IMR-90 (cell line): ENCODE data around the gene PCBP1. TPM values are rescaled to one million over a fixed set of nuclear protein-coding genes. Genes with fewer than 3 reads are reported as not detected.

Experiments
- ATAC-seq: fragments of 200-7000 bp; cut with Tn5 transposase; 2 replicates; pipeline ENCODE4 v1.9.1; 2020; ENCODE audit warnings: low read depth, mild to moderate bottlenecking, moderate library complexity
- BruUV-seq: library from RNA; stranded (reverse); fragments of 400-500 nt; replicated peaks from 2 replicates; lab custom pipeline; 2021; lab: Mats Ljungman, UMichigan
- CTCF ChIA-PET: fragments of 300-600 bp; formaldehyde crosslinking; extraction: SDS; loops from one replicate; lab custom pipeline; 2021; ENCODE audit warnings: antibody characterized with exemption; lab: Yijun Ruan, JAX
- POLR2A ChIA-PET: fragments of 300-600 bp; sonication (Branson Sonifier 250); formaldehyde crosslinking; loops from one replicate; lab custom pipeline; 2022; ENCODE audit warnings: antibody characterized with exemption; ENCODE audit not compliant: unreplicated experiment; lab: Charles Lee
- DNase-seq: peaks from one replicate; pipeline ENCODE4 v3.0.0; 2013
- H2AFZ ChIP-seq: replicated peaks from 2 replicates; pipeline ENCODE3; 2013; ENCODE audit warnings: low read length, mild to moderate bottlenecking; ENCODE audit not compliant: poor library complexity
- H2AK5ac ChIP-seq: 2 replicates; pipeline ENCODE4 v1.6.1; 2013; ENCODE audit warnings: low read depth, low read length, inconsistent platforms
- H2AK9ac ChIP-seq: replicated peaks from 2 replicates; pipeline ENCODE3; 2013; ENCODE audit warnings: mild to moderate bottlenecking, low read depth, low read length, moderate library complexity; ENCODE audit not compliant: poor library complexity
- H2BK120ac ChIP-seq: 2 replicates; pipeline ENCODE4 v1.6.1; 2013; ENCODE audit warnings: low read depth, low read length, inconsistent platforms
- H2BK15ac ChIP-seq: 3 replicates; pipeline ENCODE4 v1.6.1; 2013; ENCODE audit warnings: low read depth, low read length, inconsistent platforms
- H2BK20ac ChIP-seq: 2 replicates; pipeline ENCODE4 v1.6.1; 2013; ENCODE audit warnings: low read depth, mild to moderate bottlenecking, inconsistent platforms, low read length, moderate library complexity
- H2BK5ac ChIP-seq: 2 replicates; pipeline ENCODE4 v1.6.1; 2013; ENCODE audit warnings: mild to moderate bottlenecking, low read depth, low read length, inconsistent platforms; ENCODE audit not compliant: poor library complexity, severe bottlenecking
- H3K14ac ChIP-seq: replicated peaks from 2 replicates; pipeline ENCODE4 v1.6.1; 2013; ENCODE audit warnings: low read depth, low read length, inconsistent platforms
- H3K18ac ChIP-seq: 2 replicates; pipeline ENCODE4 v1.6.1; 2013; ENCODE audit warnings: low read depth, low read length, control low read depth
- H3K23ac ChIP-seq: 2 replicates; pipeline ENCODE4 v1.6.1; 2013; ENCODE audit warnings: low read depth, low read length, inconsistent platforms
- H3K27ac ChIP-seq: 2 replicates; pipeline ENCODE4 v1.5.1; 2013; ENCODE audit warnings: mild to moderate bottlenecking, control low read depth, low read length; ENCODE audit not compliant: insufficient read depth
- H3K27me3 ChIP-seq: 2 replicates; pipeline ENCODE4 v1.6.1; 2013; ENCODE audit warnings: low read length; ENCODE audit not compliant: control insufficient read depth, insufficient read depth
- H3K36me3 ChIP-seq: 2 replicates; pipeline ENCODE4 v1.6.1; 2013; ENCODE audit warnings: low read length, mixed read lengths; ENCODE audit not compliant: control insufficient read depth, insufficient read depth
- H3K4ac ChIP-seq: 2 replicates; pipeline ENCODE4 v1.6.1; 2013; ENCODE audit warnings: low read depth, low read length, inconsistent platforms
- H3K4me1 ChIP-seq: 2 replicates; pipeline ENCODE4 v1.6.1; 2013; ENCODE audit warnings: low read length, mixed read lengths; ENCODE audit not compliant: control insufficient read depth, insufficient read depth
- H3K4me2 ChIP-seq: 2 replicates; pipeline ENCODE4 v1.6.1; 2013; ENCODE audit warnings: low read depth, mild to moderate bottlenecking, control low read depth, low read length, moderate library complexity
- H3K4me3 ChIP-seq: 2 replicates; pipeline ENCODE4 v1.5.1; 2013; ENCODE audit warnings: low read depth, mild to moderate bottlenecking, control low read depth, low read length, moderate library complexity; ENCODE audit not compliant: insufficient read depth
- H3K56ac ChIP-seq: 2 replicates; pipeline ENCODE4 v1.6.1; 2013; ENCODE audit warnings: low read length, inconsistent platforms; ENCODE audit not compliant: insufficient read depth; ENCODE audit errors: extremely low read depth
- H3K79me1 ChIP-seq, 2 experiments: 2 replicates each; pipeline ENCODE4 v1.6.1; 2013; ENCODE audit warnings: low read length in 2 of 2, inconsistent platforms in 1 of 2, low read depth in 1 of 2
- H3K9ac ChIP-seq: 2 replicates; pipeline ENCODE4 v1.6.1; 2013; ENCODE audit warnings: low read depth, low read length, control low read depth
- H3K9me1 ChIP-seq: 2 replicates; pipeline ENCODE4 v1.6.1; 2013; ENCODE audit warnings: low read length, inconsistent platforms; ENCODE audit not compliant: insufficient read depth
- H3K9me3 ChIP-seq: 2 replicates; pipeline ENCODE4 v1.6.1; 2013; ENCODE audit warnings: low read length; ENCODE audit not compliant: control insufficient read depth, insufficient read depth
- H4K20me1 ChIP-seq: 2 replicates; pipeline ENCODE4 v1.6.1; 2013; ENCODE audit warnings: low read length, inconsistent platforms; ENCODE audit not compliant: insufficient read depth
- H4K5ac ChIP-seq: 2 replicates; pipeline ENCODE4 v1.6.1; 2013; ENCODE audit warnings: mild to moderate bottlenecking, low read depth, low read length, control low read depth
- H4K8ac ChIP-seq, 2 experiments: 2 replicates each; pipeline ENCODE4 v1.6.1; 2013; ENCODE audit warnings: low read depth in 2 of 2, low read length in 2 of 2, control low read depth in 1 of 2, inconsistent platforms in 1 of 2
- H4K91ac ChIP-seq: 2 replicates; pipeline ENCODE4 v1.6.1; 2013; ENCODE audit warnings: low read depth, low read length, inconsistent platforms; ENCODE audit not compliant: insufficient read depth
- CEBPB ChIP-seq: IDR thresholded peaks from 2 replicates; pipeline ENCODE4 v1.6.1; 2012; ENCODE audit warnings: low read depth, low read length, improper control_type of control experiment
- CHD1 ChIP-seq: IDR thresholded peaks from 2 replicates; pipeline ENCODE4 v1.6.1; 2012; ENCODE audit warnings: low read depth, low read length, improper control_type of control experiment
- FOS ChIP-seq: fragments of 150-350 bp; IDR thresholded peaks from 2 replicates; pipeline ENCODE4 v1.6.1; 2016; ENCODE audit warnings: low read depth, low read length
- MAFK ChIP-seq: IDR thresholded peaks from 2 replicates; pipeline ENCODE4 v1.6.1; 2012; ENCODE audit warnings: low read depth, low read length, improper control_type of control experiment
- MXI1 ChIP-seq: IDR thresholded peaks from 2 replicates; pipeline ENCODE4 v1.6.1; 2012; ENCODE audit warnings: low read depth, mild to moderate bottlenecking, low read length, moderate library complexity, borderline replicate concordance
- NFE2L2 ChIP-seq: fragments of 150-350 bp; IDR thresholded peaks from 2 replicates; pipeline ENCODE4 v1.6.1; 2016; ENCODE audit warnings: low read depth, mild to moderate bottlenecking, low read length
- POLR2A ChIP-seq: IDR thresholded peaks from 2 replicates; pipeline ENCODE4 v1.6.1; 2012; ENCODE audit warnings: mild to moderate bottlenecking, low read depth, low read length
- RAD21 ChIP-seq: IDR thresholded peaks from 2 replicates; pipeline ENCODE4 v1.6.1; 2012; ENCODE audit warnings: low read length, improper control_type of control experiment
- RCOR1 ChIP-seq: IDR thresholded peaks from 2 replicates; pipeline ENCODE4 v1.6.1; 2012; ENCODE audit warnings: mild to moderate bottlenecking, low read length, improper control_type of control experiment; ENCODE audit not compliant: insufficient replicate concordance
- RFX5 ChIP-seq: IDR thresholded peaks from 2 replicates; pipeline ENCODE4 v1.8.0; 2012; ENCODE audit warnings: low read depth, mild to moderate bottlenecking, low read length, moderate library complexity
- SMC3 ChIP-seq: fragments of 150-350 bp; IDR thresholded peaks from 2 replicates; pipeline ENCODE4 v1.6.1; 2016; ENCODE audit warnings: low read depth, mild to moderate bottlenecking, antibody characterized with exemption, low read length, moderate library complexity
- WGBS, 2 experiments: methylation state at CpG; one replicate each; pipeline versions ENCODE4 v1.1.5 to v1.1.7; 2013; ENCODE audit warnings: missing lambda C conversion rate in 2 of 2; ENCODE audit not compliant: insufficient read length in 1 of 2; ENCODE audit errors: extremely low coverage in 2 of 2; 5-methylcytosine and 5-hydroxymethylcytosine counted together
- dilution Hi-C: fragments of 300-500 bp; cut with HindIII; formaldehyde crosslinking; loops from one replicate; pipeline ENCODE4 v1.14.3; 2018; ENCODE audit warnings: low sequenced_read_pairs; ENCODE audit not compliant: unreplicated experiment
- in situ Hi-C: fragments of 300-500 bp; cut with MboI; formaldehyde crosslinking; loops from 3 replicates; pipeline ENCODE4 v1.14.3; 2019; ENCODE audit warnings: low sequenced_read_pairs, inconsistent platforms, mixed read lengths
- intact Hi-C: fragments of 100-400 bp; cut with micrococcal nuclease; formaldehyde crosslinking; loops from 2 replicates; pipeline ENCODE4 v1.10.0; 2022
- polyA plus RNA-seq, 3 experiments: library from polyadenylated mRNA; depleted of rRNA; stranded (reverse); fragments of >200 nt; gene quantifications; 2 replicates each; pipeline ENCODE4 v1.2.3, GENCODE V29; 2012; ENCODE audit warnings: low replicate concordance in 1 of 3
- total RNA-seq: library from RNA; depleted of rRNA; stranded (reverse); fragments of >200 nt; gene quantifications from 2 replicates; pipeline ENCODE4 v1.2.3, GENCODE V29; 2012
- TF ChIP-seq, protein P1 (sequence below): fragments of 150-350 bp; IDR thresholded peaks from 2 replicates; pipeline ENCODE4 v1.6.1; 2017; ENCODE audit warnings: mild to moderate bottlenecking, antibody characterized with exemption, low read length, low read depth
- TF ChIP-seq, protein P2 (sequence below): conservative IDR thresholded peaks from 2 replicates; pipeline ENCODE4 v1.5.1; 2012; ENCODE audit warnings: mild to moderate bottlenecking, low read depth, low read length, improper control_type of control experiment

The PCBP1 gene
- total and polyA plus RNA-seq, 2 of the 4 experiments (the other 2 are of a cell fraction): 33.7 to 166 TPM

- Histone ChIP-seq H3K4me1 (peaks cover 1% of the 10 kb centered on the region; the same call in 1 of the 2 replicates), H4K5ac (no peak overlapping the region), H3K9me3 (no peaks in the 10 kb centered on the region), H3K9me1 (peaks cover 13% of the 10 kb centered on the region), H3K14ac (no peak overlapping the region), H3K9ac (no peak overlapping the region), H3K27me3 (no peaks in the 10 kb centered on the region), H3K79me1 (no peaks in the 10 kb centered on the region), H3K27ac (no peak overlapping the region), H3K56ac (no peak overlapping the region), H3K4me2 (no peak overlapping the region), H4K91ac (no peak overlapping the region), H3K36me3 (peaks cover 7% of the 10 kb centered on the region), H2AK9ac (no peak overlapping the region), H2AFZ (no peak overlapping the region), H3K4ac (no peak overlapping the region), H4K8ac (no peak overlapping the region), H3K18ac (no peak overlapping the region), H3K23ac (no peak overlapping the region), H4K20me1 (no peaks in the 10 kb centered on the region), H2AK5ac (no peak overlapping the region), H2BK20ac (no peak overlapping the region), H2BK15ac (no peak overlapping the region), H3K4me3 (no peak overlapping the region), H2BK5ac (no peak overlapping the region), H2BK120ac (no peak overlapping the region)
- no peak for ATAC-seq
- ChIA-PET CTCF (no interaction called here), POLR2A (no interaction called here)
- DNase-seq: no peak
- dilution Hi-C loops (no loop called here), intact Hi-C loops (no loop called here), in situ Hi-C loops (no loop called here)
- 56% methylated on average over 1 of the region's 2 CpGs; no CpG with 5 or more reads in 1 of the 2 experiments for WGBS, 2 experiments
- TF ChIP-seq MAFK (no peak), NFE2L2 (no peak), MXI1 (no peak), RAD21 (no peak), FOS (no peak), CHD1 (no peak), RCOR1 (no peak), RFX5 (no peak), CEBPB (no peak), POLR2A (no peak), SMC3 (no peak)
- TF ChIP-seq, protein P1, sequence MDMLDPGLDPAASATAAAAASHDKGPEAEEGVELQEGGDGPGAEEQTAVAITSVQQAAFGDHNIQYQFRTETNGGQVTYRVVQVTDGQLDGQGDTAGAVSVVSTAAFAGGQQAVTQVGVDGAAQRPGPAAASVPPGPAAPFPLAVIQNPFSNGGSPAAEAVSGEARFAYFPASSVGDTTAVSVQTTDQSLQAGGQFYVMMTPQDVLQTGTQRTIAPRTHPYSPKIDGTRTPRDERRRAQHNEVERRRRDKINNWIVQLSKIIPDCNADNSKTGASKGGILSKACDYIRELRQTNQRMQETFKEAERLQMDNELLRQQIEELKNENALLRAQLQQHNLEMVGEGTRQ: no peak
- TF ChIP-seq, protein P2, sequence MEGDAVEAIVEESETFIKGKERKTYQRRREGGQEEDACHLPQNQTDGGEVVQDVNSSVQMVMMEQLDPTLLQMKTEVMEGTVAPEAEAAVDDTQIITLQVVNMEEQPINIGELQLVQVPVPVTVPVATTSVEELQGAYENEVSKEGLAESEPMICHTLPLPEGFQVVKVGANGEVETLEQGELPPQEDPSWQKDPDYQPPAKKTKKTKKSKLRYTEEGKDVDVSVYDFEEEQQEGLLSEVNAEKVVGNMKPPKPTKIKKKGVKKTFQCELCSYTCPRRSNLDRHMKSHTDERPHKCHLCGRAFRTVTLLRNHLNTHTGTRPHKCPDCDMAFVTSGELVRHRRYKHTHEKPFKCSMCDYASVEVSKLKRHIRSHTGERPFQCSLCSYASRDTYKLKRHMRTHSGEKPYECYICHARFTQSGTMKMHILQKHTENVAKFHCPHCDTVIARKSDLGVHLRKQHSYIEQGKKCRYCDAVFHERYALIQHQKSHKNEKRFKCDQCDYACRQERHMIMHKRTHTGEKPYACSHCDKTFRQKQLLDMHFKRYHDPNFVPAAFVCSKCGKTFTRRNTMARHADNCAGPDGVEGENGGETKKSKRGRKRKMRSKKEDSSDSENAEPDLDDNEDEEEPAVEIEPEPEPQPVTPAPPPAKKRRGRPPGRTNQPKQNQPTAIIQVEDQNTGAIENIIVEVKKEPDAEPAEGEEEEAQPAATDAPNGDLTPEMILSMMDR: no peak
- BruUV-seq: no TSS peak
Observed at GRCh38 chr2:70046534-70046933, 40.7 kb upstream of the PCBP1 start.
